Measurements from ENCODE around the gene RPS26.

GRCh38 chr12:56004211-56004610 is 37.5 kb upstream of the RPS26 start:
- TF ChIP-seq CTCF (IDR thresholded peaks at IDR 0.05; ENCODE audit: low read length), result no peak
- no peak for TF ChIP-seq EZH2 (IDR thresholded peaks at IDR 0.05; ENCODE audit: borderline replicate concordance, low read length)

All from OCI-LY1 (cell line).